Ecto neural progenitor cell (in vitro differentiated cells): ENCODE measurements around the gene CLIC1.

Experiments used
- DNase-seq: peaks from one replicate; pipeline ENCODE4 v3.0.0-alpha.2; 2018; ENCODE audit warnings: low spot score

The CLIC1 gene

GRCh38 chr6:31701666-31702404 is 34.5 kb downstream of the CLIC1 start:
- no peak for DNase-seq

GRCh38 chr6:31700740-31701401 is 35.5 kb downstream of the CLIC1 start:
- no peak for DNase-seq

GRCh38 chr6:31697555-31697954 is 38.8 kb downstream of the CLIC1 start:
- no peak for DNase-seq

- no peak for DNase-seq
Measured at GRCh38 chr6:31693535-31693934, 42.8 kb downstream of the CLIC1 start.

GRCh38 chr6:31692886-31693285 is 43.4 kb downstream of the CLIC1 start:
- no peak for DNase-seq

GRCh38 chr6:31692353-31692752 is 44.0 kb downstream of the CLIC1 start:
- no peak for DNase-seq

GRCh38 chr6:31691564-31692108 is 44.7 kb downstream of the CLIC1 start:
- no peak for DNase-seq

GRCh38 chr6:31691078-31691463 is 45.3 kb downstream of the CLIC1 start:
- no peak for DNase-seq

GRCh38 chr6:31690231-31691077 is 45.9 kb downstream of the CLIC1 start:
- DNase-seq, result no peak

GRCh38 chr6:31689249-31690110 is 46.9 kb downstream of the CLIC1 start:
- no peak for DNase-seq

GRCh38 chr6:31687860-31688693 is 48.3 kb downstream of the CLIC1 start:
- DNase-seq, result no peak

- no peak for DNase-seq
Measured at GRCh38 chr6:31687321-31687720, 49.0 kb downstream of the CLIC1 start.

GRCh38 chr6:31686483-31686882 is 49.8 kb downstream of the CLIC1 start:
- DNase-seq, result no peak

GRCh38 chr6:31683591-31683990 is 52.7 kb downstream of the CLIC1 start:
- no peak for DNase-seq

GRCh38 chr6:31681135-31681671 is 55.1 kb downstream of the CLIC1 start:
- peak; percentile 61 for DNase-seq
